Uterus (tissue), 4 donors: ENCODE data around the gene NUP42. TPM values are rescaled to one million over a fixed set of nuclear protein-coding genes. Genes with fewer than 3 reads are reported as not detected.

ENCODE experiments used
- DNase-seq, 2 donors: peaks; one replicate each; pipeline ENCODE4 v3.0.0-alpha.2; 2019 to 2020
- H3K27ac ChIP-seq, 2 donors: fragments of 200-600 bp; sonication (generic); 1 replicate in 1 of 2; 2 replicates in 1 of 2; pipeline ENCODE4 v1.5.1; 2016 to 2018
- H3K27me3 ChIP-seq, 2 donors: fragments of 200-600 bp; sonication (generic); one replicate each; pipeline ENCODE4 v1.5.1; 2018 to 2019; ENCODE audit warnings: control low read depth in 1 of 2
- H3K36me3 ChIP-seq, 2 donors: fragments of 200-600 bp; sonication (generic); one replicate each; pipeline ENCODE4 v1.5.1; 2019; ENCODE audit warnings: control low read depth in 1 of 2
- H3K4me1 ChIP-seq, 2 donors: fragments of 200-600 bp; sonication (generic); one replicate each; pipeline ENCODE4 v1.5.1; 2018 to 2019; ENCODE audit warnings: control low read depth in 1 of 2
- H3K4me3 ChIP-seq, 2 donors: fragments of 200-600 bp; sonication (generic); 1 replicate in 1 of 2; 2 replicates in 1 of 2; pipeline ENCODE4 v1.5.1; 2018 to 2019; ENCODE audit warnings: mild to moderate bottlenecking in 1 of 2
- H3K9me3 ChIP-seq, 2 donors: fragments of 200-600 bp; sonication (generic); one replicate each; pipeline ENCODE4 v1.5.1; 2019; ENCODE audit warnings: control low read depth in 1 of 2
- POLR2A ChIP-seq, 2 donors: fragments of 450-650 bp; IDR thresholded peaks; one replicate each; pipeline ENCODE4 v1.6.1; 2016; ENCODE audit warnings: antibody characterized with exemption in 2 of 2, mild to moderate bottlenecking in 1 of 2, moderate library complexity in 1 of 2
- intact Hi-C: fragments of 100-400 bp; cut with DNase I; formaldehyde crosslinking; loops from one replicate; pipeline ENCODE4 v1.15.1; 2023; ENCODE audit warnings: low total_unique reads
- total RNA-seq, 4 donors: library from RNA; depleted of rRNA in 3 of 4; stranded (reverse); fragments of >200 nt in 3 of 4; gene quantifications; one replicate each; pipeline versions ENCODE4 v1.1.0 to v1.2.4, GENCODE V29; 2014 to 2023
- TF ChIP-seq, protein P1 (sequence below), 4 experiments: fragments of 200-600 bp in 2 of 4; fragments of 450-650 bp in 2 of 4; sonication (generic) in 2 of 4; IDR thresholded peaks; one replicate each; pipeline ENCODE4 v1.5.1; 2016 to 2019; ENCODE audit warnings: antibody characterized with exemption in 4 of 4, mild to moderate bottlenecking in 2 of 4, moderate library complexity in 1 of 4
- donor health status: DM: yes; HTN: yes; CAD: no.

The NUP42 gene
- total RNA-seq, 4 donors from 2014 or later, result 20.6 to 58.3 (median 36.1) TPM

GRCh38 chr7:23232966-23233365 is 51.1 kb downstream of the NUP42 start:
- TF ChIP-seq POLR2A (IDR thresholded peaks at IDR 0.05), result no peak
- TF ChIP-seq, protein P1, sequence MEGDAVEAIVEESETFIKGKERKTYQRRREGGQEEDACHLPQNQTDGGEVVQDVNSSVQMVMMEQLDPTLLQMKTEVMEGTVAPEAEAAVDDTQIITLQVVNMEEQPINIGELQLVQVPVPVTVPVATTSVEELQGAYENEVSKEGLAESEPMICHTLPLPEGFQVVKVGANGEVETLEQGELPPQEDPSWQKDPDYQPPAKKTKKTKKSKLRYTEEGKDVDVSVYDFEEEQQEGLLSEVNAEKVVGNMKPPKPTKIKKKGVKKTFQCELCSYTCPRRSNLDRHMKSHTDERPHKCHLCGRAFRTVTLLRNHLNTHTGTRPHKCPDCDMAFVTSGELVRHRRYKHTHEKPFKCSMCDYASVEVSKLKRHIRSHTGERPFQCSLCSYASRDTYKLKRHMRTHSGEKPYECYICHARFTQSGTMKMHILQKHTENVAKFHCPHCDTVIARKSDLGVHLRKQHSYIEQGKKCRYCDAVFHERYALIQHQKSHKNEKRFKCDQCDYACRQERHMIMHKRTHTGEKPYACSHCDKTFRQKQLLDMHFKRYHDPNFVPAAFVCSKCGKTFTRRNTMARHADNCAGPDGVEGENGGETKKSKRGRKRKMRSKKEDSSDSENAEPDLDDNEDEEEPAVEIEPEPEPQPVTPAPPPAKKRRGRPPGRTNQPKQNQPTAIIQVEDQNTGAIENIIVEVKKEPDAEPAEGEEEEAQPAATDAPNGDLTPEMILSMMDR (IDR thresholded peaks at IDR 0.05), result no peak

DNA sequence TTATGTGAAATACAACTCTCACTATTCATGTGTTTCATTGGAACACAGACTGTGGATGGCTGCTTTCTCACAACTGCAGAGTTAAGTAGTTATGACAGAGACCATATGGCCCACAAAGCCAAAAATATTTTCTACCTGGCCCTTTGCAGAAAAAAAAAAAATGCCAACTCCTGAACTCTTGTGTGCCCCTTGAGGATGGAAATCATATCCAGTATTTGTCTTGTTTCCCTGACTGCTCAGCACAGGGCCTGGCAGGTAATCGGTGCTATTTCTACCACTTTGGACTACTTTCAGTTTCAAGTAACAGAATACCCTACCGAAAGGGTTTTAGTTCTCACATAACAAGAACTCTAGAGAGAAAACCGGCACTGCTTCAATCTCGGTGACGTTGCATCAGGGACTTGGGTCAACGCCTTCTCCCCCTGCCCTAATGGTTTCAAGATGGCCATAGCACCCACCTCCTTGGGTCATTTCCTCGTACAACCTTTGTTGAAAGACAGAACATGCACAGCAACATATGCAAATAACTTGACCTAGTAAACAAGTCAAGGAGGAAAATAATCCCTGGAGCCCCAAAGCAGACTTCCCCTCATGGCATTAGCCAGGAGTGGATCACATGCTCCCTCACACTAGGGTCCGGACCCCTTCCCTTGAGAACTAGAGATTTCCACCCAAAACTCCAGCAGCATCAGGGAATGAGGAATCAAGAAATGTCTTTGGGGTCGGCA is 52.9 kb downstream of the NUP42 start:
- no peak overlapping the region for H3K27ac ChIP-seq
- no peaks in the 10 kb centered on the region for H3K4me1 ChIP-seq
- no peaks in the 10 kb centered on the region for H3K27me3 ChIP-seq
- intact Hi-C loops, result no loop called here
- no peaks in the 10 kb centered on the region for H3K36me3 ChIP-seq
- DNase-seq, result no peak
- TF ChIP-seq POLR2A (IDR thresholded peaks at IDR 0.05), result no peak
- TF ChIP-seq, protein P1 (IDR thresholded peaks at IDR 0.05), result no peak
- H3K4me3 ChIP-seq, result no peak overlapping the region
- no peaks in the 10 kb centered on the region for H3K9me3 ChIP-seq

More at GRCh38 chr7:23232966-23233365, 51.1 kb downstream of the NUP42 start:
- intact Hi-C loops, result no loop called here
- Histone ChIP-seq H3K27me3 (no peaks in the 10 kb centered on the region), H3K4me1 (no peaks in the 10 kb centered on the region), H3K4me3 (no peak overlapping the region), H3K9me3 (no peaks in the 10 kb centered on the region), H3K27ac (no peak overlapping the region), H3K36me3 (no peaks in the 10 kb centered on the region)
- DNase-seq, result no peak

- Histone ChIP-seq H3K27ac (no peak overlapping the region), H3K27me3 (no peaks in the 10 kb centered on the region), H3K36me3 (no peaks in the 10 kb centered on the region), H3K4me1 (no peaks in the 10 kb centered on the region), H3K9me3 (no peaks in the 10 kb centered on the region), H3K4me3 (no peak overlapping the region)
- TF ChIP-seq, protein P1 (IDR thresholded peaks at IDR 0.05), result no peak
- TF ChIP-seq POLR2A (IDR thresholded peaks at IDR 0.05), result no peak
- DNase-seq, result peak; percentile 36 to 62
- intact Hi-C loops, result no loop called here
These were observed 54.0 kb downstream of the NUP42 start for GRCh38 chr7:23235813-23236221.

DNA sequence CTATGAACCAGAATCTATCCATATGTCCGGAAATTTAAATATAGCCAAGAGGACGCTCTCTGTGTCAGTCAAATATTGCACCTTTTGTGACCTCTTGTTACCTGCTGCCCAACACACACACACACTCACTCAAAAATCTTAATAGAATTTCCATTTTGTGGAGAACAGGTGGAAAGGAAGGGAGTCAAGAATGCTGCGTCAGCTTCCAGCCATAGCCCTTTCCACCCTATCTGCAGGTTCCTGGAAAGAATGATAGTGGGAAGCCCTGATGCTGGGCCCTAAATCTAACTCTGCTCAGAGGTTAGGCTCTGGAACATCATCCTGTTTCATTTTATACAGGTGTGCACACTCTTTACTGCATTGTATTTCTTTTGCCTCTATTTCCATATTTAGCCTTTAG is 55.2 kb downstream of the NUP42 start:
- no peaks in the 10 kb centered on the region for H3K9me3 ChIP-seq
- H3K4me1 ChIP-seq, result no peaks in the 10 kb centered on the region
- TF ChIP-seq POLR2A (IDR thresholded peaks at IDR 0.05), result no peak
- TF ChIP-seq, protein P1 (IDR thresholded peaks at IDR 0.05), result no peak
- no peak for DNase-seq
- no peak overlapping the region for H3K4me3 ChIP-seq
- intact Hi-C loops, result no loop called here
- H3K27me3 ChIP-seq, result no peaks in the 10 kb centered on the region
- H3K36me3 ChIP-seq, result no peaks in the 10 kb centered on the region
- no peak overlapping the region for H3K27ac ChIP-seq

DNA sequence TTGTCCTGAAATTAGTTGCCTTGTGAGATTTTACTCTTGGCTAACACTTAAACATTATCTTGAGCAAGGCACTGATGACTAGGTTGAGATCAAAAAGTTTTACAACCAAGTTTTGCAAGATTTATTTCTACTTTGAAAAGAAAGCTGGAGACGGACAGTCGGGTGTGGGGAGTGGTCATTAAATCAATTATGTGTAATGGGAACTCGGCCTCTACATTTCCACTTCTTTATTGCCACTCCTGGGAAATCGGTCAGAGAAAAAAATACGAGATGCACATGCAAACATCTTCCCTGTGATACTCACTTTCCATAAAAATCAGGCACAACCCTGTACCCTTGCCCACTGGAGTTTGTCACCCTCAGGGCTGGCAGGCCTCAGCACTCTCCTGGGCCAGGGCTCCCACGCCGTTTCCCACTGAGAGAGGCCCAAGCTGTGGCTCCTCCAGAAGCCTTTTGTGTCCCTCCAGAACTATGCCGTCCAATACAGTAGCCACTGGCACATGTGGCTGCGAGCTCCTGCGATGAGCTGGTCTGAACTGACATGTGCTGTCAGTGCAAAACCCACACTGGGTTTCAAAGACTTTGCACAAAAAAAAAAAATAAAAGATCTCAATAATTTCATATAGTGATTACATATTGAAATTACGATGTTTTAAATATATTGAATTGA is 57.3 kb downstream of the NUP42 start:
- no peaks in the 10 kb centered on the region for H3K36me3 ChIP-seq
- no peaks in the 10 kb centered on the region for H3K9me3 ChIP-seq
- TF ChIP-seq, protein P1 (IDR thresholded peaks at IDR 0.05), result no peak
- TF ChIP-seq POLR2A (IDR thresholded peaks at IDR 0.05), result no peak
- no peak for DNase-seq
- H3K4me3 ChIP-seq, result no peak overlapping the region
- intact Hi-C loops, result no loop called here
- H3K4me1 ChIP-seq, result no peaks in the 10 kb centered on the region
- no peak overlapping the region for H3K27ac ChIP-seq
- no peaks in the 10 kb centered on the region for H3K27me3 ChIP-seq
